DMS 273 (cell line): Measurements from ENCODE around the gene MIDN.
A peak's percentile ranks its signal among the peaks of the same experiment; 100 is the strongest.

Experiments used
- DNase-seq: peaks from one replicate; lab custom pipeline; 2025; ENCODE audit not compliant: unreplicated experiment; lab: John Stamatoyannopoulos, UW

MIDN gene

DNA sequence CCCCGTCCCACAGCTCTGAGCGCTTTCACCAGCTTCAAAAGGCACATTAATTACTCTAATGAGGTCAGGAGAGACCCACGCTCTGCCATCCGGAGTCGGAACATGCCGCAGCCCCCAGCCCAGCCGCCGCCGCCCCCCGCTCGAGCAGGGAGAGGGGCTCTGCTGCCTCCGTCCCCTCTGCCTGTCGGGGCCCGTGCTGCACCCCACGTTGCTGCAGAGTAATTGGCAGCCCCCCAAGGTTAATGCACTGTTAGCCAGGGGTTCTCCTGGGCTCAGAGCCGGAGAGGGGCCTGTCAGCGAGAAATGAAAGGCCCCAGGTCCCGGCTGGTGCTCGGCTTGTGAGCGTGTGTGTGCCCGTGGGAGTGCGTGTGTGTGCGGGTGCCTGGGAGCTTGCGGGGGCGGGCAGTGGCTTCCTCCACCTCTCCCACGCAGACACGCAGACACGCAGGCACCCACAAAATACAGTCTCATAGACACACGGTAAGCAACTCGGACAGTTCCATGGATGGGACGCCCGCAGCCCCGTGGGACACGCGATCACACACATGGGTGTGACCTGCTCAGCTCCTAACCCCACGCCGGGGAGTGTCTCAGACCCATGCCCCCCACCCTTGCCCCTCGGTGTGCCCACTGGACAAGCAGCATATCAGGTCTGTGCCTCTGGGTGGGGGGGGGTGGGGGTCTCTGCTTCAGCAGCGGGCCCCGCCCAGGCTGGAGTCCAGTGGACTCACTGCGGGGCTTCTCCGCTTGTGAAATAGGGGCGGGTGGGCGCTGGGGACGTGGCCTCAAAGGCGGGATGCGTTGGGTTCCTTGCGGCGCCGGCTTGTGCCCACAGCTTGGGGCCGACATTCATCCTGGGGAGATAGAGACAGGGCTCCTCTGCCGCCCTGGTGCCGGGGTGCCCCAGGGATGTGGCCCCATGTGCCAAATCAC, 32.5 kb downstream of the MIDN start:
- DNase-seq = no peak

DNA sequence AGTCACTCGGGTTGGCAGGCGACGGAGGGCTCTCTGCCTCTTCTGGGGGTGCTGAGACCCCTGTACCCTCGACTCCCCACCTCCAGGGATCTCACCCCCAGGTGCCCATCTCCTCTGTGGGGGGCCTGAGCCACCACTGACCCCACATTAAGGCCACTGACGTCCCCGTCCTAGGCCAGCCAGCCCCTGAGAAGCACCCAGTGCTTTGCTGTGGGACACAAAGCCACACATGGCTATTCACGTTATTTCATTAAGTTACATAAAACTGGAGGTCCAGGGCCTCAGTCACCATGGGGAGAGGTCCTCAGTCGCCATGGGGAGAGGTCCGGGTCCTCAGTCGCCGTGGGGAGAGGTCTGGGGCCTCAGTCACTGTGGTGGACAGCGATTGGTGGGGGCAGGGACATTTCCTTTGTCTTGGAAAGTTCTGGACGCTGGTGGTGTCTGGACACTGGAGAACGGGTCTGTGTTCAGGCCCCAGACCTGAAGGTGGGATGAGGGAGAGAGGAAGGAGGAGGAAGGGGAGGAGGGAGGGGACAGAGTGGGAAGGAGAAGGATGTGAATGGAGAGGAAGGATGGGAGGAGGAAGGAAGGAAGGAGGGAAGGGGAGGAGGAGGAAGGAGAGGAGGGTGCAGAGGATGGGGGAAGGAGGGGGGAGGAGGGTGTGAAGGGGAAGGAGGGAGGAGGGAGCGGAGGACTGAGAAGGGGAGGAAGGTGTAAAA, 33.3 kb downstream of the MIDN start:
- no peak for DNase-seq

DNA sequence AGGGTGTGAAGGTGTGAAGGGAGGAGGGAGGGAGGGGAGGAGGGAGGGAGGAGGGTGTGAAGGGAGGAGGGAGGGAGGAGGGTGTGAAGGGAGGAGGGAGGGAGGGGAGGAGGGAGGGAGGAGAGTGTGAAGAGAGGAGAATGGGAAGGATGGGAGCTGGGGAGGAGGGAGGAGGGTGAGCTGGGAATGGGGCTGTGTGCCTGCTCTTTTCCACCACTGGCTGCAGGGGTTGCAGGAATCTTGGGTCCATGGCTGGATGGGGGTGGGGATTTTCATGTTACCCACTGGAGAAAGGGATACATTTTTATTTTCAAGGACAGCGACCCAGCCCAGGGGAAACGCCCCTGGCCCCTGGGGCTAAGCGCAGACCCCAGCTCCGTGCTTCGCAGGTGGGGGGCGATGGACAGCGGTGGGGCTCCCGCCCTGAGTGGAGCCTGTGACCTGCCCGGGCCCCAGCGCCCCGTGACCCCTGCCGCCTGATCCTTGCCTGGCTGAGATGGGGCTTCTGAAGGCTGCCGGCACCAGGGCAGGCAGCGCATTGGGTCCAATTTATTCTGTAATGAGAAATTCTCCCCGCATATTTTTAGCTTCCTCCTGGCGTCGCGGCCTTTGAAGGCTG, 34.3 kb downstream of the MIDN start:
- peak; percentile 61 for DNase-seq

DNA sequence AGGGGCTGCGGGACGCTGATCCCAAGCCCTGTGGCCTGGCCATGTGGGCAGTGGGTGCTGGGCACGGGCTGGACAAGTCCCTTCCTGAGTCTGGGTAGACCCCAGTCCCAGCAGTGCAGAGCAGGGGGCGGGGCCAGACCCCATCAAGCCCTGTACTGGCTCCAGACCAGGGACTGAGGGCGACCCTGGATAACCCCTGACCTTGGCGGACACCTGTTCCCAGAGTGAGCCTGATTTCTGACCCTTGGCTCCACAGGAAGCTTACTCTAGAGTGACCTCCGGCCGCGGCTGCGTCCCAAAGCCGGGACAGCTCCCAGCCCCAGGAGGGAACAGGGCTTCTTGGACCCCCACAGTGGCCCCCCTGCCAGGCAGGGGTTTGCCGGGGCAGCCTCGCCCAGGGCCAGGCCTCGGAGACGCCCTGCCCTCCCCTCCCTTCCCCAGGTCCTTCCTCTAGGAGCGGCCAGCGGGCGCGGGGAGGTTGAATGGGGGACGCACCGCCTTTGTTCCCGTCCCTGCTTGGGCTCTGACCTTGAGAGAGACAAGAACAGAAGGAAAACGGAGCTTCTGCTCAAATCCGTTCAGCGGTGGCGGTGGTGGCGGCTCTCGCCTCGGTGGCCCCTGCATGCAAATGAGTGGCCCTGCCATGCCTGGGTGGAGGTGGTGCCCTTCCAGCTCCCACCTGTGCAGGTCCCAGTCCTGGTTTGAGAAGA, 35.0 kb downstream of the MIDN start:
- DNase-seq = no peak

DNA sequence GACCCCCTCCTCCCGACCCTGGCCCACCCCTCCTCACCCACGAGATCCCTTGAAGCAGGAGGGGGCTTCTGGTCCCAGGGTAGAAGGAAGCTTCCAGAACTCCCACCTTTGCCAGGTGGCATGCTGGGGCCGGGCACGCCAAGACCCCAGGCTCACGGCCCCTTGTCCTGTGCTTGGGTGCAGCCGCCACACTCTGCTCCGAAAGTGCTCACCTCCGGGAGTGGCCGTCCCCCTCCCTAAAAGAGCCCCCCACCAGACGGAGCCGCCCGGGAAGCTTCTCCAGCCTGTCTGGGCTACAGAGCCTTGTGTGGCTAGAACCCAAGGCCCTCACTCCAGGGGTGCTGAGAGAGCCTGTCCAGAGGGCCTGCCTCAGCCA, 35.5 kb downstream of the MIDN start:
- DNase-seq = no peak

DNA sequence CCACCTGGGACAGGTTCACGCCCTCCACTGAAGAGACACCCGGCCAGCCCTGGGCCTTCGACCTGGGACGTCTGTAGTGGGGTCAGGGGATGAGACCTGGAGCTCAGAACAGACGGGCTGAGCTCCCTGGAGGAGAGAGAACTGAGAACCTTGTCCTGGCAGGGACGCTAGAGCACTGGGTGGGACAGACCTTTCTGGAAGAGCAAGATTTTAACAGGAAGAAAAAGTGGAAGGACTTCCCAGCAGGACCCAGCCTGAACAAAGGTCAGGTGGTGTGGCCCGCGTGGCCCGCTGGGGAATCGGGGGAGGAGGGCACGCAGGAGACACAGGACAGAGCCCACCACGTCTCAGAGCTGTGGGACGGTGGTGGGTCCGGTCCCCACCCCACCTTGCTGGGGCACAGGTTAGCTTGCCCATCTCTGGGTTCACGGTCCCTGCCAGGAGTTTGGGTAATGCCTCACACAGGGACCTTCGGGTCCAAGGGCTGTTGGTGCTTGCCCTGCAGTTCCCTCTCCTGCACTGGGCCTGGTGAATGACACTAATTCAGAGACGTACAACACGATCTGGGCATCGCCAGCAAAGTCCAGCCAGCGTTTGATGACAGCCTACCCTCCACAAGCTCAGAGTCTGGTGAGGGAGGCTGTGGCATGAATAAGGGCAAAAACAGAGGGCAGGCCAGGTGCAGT, 36.1 kb downstream of the MIDN start:
- no peak for DNase-seq

DNA sequence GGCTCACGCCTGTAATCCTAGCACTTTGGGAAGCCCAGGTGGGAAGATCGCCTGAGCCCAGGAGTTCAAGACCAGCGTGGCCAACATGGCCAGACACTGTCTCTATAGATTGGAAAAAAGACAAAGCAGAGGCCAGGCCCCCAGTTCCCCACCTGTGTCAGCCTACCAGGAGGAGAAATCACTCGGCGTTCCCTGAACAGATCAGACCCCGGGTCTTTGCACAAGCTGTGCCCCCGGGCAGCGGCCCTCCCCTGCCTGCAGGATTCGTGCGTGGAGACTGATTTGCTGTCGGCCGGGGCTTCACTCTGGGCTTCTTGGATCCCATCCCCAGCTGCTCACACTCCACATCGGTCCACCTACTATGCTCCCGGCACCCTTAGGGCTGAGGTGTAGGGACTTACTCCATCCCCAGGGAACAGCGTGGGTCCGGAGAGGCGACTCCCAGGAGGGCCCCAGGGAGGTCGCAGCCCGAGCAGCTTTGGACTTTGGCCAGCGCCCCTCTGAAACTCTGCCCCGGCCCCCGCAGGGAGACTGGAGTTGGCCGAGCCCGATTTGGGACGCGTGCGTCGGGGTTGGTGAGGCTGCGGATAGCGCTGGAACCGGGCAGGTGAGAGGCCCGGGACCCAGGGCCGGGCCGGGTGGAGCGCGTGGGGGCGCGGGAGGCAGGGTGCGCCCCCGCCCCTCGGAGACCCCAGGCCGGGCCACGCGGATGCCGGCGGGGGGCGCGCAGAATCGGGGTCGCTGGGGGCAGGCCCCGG, 36.8 kb downstream of the MIDN start:
- peak; percentile 56 for DNase-seq

DNA sequence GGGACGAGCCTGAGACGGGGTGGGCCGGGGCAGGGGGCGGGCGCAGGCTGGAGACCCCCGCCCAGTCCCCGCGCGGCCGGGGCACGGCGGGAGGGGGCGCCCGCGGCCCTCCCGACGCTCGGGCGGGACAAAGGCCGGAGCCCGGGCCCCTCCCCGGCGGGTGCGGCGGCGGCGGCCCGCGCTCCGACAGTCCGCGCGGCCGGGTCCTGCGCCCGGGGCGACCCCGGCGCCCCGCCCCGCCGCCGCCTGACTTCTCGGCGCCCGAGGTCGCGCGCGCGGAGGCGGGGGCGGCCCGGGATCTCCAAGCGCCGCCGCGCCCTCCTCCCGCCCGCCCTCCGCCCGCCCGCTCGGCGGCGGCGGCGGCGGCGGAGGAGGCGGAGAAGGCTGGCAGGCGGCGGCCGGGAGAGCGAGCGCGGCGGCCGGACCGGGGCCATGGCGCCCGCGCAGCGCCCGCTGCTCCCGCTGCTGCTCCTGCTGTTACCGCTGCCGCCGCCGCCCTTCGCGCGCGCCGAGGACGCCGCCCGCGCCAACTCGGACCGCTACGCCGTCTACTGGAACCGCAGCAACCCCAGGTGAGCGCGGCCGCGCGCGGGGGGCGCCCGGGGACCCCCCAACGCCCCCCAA, 37.5 kb downstream of the MIDN start, which contains the start of gene EFNA2:
Gene EFNA2 (plus strand): TSS at position 137 of the 624 bp plus-strand sequence. CDS start 296 bp downstream, at position 433.
- peak; percentile 61 for DNase-seq

DNA sequence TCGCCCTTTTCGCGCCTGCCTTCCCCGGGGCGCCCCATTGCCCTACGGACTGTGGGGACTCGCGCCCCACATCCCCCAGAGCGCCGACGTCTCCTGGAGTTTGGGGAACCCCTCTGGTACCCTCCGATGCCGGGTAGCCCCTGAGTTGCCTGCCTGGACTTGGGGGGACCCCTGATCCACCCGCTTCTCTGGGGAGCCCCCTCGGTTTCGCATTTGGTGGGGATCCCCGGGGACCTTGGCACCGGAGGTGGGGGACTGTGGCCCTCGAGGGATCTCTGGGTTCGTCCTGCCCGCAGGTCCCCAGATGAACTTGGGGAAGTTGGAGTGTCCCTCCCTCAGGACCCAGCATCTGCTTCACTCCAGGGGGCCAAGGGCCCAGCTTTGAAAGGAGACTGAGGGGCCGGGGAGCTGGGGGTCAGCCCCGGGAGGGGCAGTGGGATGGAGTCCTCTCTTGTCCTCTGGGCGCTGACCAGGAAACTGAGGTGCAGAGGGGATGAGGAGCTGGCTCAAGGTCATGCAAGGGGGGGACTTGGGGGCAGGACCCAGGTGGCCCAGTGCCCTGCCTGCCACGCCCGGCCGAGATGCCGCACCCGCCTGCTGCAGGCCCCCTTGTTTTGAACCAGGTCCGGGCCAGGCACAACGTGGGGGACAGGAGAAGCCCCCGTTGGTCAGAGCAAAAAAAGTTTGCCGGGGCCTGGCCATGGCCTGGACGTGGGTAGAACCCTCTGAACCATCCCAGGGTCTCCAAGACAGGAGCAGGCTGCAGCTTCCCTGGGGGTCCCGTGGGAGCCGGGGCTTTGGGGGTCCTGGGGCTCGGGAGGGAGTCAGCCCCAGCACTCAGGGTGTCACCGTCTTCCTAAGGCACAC, 38.3 kb downstream of the MIDN start:
- no peak for DNase-seq

DNA sequence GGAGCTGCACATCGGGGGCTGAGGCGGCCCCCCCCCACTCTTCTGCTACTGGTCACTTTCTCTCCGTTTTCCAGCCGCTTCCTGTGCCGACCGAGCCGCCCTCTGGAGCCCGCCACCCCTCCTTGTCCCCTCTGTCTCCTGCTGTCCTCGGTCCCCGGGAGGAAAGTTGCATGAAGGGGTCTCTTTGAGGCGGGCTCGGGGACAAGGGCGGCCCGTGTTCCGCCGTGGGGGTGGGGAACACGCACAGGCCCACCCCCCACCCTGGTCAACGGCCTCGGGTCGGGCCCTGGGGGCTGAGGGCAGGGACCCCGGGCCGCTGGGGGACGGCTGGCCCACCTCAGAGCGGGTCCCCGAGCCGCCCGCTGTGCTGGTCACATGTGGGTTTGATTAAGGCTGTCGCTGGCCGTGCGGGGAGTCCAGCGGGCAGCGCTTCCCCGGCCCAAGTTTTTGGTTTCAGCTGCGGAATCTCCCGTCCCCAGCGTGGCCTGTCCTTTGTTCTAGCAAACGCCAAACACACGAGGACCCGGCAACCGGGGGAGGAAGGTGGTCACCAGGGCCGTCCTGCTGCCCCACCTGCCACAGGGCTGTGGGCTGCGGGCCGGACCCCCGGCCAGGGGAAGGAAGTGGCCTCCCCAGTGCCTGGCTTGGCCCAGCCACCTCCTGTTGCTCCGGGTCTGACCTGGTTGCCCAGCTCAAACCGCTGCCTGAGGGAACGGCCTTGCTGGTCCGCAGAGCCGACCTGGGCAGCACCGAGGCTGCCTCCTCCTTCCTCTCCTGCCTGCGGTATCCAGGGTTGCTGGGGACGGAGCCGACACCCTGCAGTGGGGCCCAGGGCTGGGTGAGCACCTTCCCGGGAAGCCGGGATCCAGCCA, 39.2 kb downstream of the MIDN start:
- DNase-seq = peak; percentile 53

DNA sequence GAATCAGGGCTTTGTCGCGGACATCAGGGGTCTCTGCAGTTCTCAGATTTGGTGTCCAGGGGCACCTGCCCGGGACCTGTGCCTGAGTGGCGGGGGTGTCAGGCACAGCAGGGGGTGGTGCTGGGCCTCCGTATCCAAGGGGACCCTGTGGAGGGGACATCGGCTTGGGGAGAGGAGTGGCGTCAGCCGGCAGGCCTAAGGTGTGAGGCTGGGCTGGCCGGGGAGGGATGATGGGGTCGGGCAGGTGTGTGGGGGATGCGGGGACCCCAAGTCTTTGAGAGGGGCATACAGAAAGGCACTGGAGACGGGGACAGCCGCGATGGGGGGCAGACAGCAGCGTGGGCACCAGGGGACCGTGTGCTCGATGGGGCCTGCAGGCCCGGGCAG, 39.8 kb downstream of the MIDN start:
- no peak for DNase-seq

DNA sequence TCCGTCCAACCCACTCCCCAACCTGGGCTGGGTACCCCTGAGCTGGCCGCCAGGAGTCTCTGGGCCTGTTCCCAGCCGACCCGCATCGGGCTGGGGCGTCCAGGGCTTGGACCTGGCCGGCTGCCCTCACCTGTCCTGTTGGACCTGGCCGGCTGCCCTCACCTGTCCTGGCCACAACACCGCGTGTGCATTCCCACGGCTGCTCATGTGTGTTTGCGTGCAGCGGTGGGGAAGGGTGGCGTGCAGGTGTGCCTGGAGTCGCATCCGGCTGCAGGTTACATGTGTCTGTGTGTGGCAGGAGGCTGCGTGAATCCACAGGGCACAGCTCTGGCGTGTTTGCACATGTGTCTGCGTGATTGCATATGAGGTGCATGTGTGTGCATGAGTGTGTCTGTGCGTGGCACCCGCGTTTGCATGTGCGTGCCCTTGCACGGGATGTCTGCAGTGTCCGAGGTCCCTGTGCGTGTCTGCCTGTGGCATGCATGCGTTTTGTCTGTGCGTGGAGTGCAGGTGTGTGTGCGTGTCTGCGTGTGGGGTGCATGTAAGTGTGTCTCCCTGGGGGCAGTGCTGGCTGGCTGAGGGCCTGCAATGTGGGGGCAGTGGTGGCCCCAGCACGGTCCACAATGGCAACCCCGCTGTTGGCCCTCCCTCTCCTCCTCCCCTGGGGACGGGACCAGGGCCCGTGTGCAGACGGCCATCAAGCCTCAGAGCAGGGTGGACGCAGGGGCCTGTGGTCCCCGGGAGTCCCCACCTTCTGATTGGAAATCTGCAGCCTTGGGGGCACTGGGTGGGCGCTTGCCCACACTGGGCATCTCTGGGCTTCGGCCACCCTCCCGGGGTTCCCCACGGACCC, 40.7 kb downstream of the MIDN start:
- no peak for DNase-seq

DNA sequence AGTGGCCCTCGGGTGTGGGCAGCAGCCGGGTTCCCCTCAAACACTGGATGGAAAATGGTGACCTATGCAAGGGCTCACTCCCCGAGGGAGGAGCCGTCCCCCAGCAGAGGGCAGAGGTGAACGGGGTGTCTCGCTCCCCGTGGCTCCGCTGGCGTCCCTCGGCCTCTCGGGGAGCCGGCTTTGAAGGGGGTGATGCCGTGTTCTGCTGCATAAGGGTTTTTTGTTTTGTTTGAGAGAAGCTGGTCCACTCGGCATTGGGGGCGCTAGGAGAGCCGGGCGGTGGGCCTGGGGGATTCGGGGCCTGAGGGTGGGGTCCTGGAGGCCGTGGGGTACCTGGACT, 41.3 kb downstream of the MIDN start:
- DNase-seq = no peak

DNA sequence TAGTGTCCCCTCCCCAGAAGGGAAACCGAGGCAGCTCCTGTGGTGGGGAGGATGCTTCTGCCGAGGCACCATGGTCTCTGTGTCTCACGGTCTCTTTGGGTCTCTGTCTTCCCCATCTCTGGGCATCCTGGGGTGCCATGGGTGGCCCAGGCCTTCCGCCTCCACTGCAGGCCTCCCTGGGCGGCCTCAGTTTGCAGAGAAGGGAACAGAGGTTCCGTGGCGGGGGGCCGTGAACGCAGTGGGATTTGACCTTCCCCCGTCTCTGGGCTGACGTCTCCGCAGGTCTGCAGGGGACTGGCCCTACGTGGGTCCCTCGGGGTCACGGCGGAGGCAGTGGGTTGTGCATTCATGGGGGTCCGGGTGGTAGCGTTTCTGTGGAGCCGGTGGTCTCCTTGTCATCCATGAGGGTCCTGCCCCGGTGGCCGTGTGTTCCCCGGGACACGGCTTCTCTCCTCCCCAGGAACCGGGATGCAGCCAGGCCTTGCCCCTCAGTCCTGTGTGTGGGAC, 41.9 kb downstream of the MIDN start:
- DNase-seq = no peak

DNA sequence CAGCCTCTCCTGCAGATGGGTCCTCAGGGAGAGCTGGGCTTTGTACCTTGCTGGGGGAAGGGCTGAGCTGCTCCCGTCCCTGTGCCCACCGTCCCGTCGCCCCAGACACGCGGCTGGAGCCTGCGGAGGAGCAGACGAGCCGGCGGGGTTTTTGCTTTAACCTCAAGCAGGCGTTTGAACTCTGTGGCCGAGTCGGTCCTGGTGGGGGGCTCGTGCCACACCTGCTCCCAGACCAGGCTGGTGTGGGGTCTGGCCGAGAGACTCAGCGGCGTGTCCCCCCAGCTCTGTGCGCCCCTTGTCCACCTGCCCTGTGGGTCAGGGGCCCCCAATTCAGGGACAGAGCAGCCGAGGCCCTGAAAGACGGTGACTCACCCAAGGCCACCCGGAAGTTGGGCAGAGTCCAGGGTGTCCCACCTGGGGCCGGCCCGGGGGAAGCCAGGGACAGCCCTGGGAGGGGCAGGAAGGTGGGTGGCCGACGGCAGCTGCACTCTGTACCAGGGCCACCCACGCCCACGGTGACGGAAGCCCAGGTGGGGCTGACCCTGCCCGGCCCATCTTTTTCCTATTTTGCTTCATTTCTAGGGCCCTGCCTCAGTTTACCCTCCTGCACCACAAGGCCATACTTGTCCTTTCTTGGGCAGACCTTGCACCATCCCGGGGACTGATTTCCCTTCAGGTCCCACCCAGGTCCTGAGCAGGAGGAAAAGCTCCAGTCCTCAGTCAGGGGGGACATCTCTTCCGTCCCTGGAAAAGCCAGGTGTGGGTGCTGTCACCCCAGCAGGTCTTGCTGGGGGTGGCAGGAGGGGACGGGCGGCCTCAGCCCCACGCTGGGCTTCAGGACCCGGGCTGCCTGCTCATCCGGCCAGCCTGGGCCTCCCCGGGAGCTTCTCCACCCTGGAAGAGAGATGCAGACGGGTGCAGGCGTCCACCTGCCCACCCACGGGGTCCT, 42.6 kb downstream of the MIDN start:
- DNase-seq = no peak
